Measurements from ENCODE around the gene OSBPL6. TPM values are rescaled to one million over a fixed set of nuclear protein-coding genes. Genes with fewer than 3 reads are reported as not detected.

OSBPL6 gene
- total RNA-seq, 6 experiments from 2014 or later: 2.4 to 4.1 (median 3.1) TPM

DNA sequence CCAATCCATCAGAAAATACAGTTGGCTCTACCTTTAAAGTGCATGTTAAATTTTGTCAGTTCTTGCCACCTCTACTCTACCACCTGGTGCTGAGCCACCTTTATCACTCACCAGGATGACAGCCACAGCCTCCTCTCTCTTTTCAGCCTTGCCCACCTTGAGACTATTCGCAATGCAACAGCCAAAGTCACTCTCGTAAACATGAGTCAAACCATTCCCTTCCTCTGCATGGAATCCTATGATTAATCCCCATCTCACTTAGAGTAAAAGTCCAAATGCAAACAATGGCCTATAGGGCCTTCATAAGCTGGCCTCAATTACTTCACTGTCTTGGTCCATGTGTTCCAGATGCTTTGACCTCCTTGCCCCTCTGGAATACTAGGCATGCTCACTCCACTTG is 5.8 kb upstream of the OSBPL6 start:
- no peak for ATAC-seq
- Histone ChIP-seq H3K4me3 (no peak overlapping the region), H3K9me3 (no peaks in the 10 kb centered on the region), H3K27ac (no peak overlapping the region), H3K27me3 (no peaks in the 10 kb centered on the region), H3K36me3 (no peaks in the 10 kb centered on the region), H3K4me1 (peaks cover 0 to 6% (median 3%) of the 10 kb centered on the region in 4 donors)
- DNase-seq: no peak
- intact Hi-C loops (cut with DNase I): no loop called here
- WGBS (ENCODE audit: insufficient coverage, low coverage, low lambda C conversion rate, missing lambda C conversion rate): 100% methylated on average over 2 of the region's 2 CpGs
- TF ChIP-seq, protein P1, sequence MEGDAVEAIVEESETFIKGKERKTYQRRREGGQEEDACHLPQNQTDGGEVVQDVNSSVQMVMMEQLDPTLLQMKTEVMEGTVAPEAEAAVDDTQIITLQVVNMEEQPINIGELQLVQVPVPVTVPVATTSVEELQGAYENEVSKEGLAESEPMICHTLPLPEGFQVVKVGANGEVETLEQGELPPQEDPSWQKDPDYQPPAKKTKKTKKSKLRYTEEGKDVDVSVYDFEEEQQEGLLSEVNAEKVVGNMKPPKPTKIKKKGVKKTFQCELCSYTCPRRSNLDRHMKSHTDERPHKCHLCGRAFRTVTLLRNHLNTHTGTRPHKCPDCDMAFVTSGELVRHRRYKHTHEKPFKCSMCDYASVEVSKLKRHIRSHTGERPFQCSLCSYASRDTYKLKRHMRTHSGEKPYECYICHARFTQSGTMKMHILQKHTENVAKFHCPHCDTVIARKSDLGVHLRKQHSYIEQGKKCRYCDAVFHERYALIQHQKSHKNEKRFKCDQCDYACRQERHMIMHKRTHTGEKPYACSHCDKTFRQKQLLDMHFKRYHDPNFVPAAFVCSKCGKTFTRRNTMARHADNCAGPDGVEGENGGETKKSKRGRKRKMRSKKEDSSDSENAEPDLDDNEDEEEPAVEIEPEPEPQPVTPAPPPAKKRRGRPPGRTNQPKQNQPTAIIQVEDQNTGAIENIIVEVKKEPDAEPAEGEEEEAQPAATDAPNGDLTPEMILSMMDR (IDR thresholded peaks at IDR 0.05): no peak
- no peak for TF ChIP-seq POLR2A (IDR thresholded peaks at IDR 0.05)

DNA sequence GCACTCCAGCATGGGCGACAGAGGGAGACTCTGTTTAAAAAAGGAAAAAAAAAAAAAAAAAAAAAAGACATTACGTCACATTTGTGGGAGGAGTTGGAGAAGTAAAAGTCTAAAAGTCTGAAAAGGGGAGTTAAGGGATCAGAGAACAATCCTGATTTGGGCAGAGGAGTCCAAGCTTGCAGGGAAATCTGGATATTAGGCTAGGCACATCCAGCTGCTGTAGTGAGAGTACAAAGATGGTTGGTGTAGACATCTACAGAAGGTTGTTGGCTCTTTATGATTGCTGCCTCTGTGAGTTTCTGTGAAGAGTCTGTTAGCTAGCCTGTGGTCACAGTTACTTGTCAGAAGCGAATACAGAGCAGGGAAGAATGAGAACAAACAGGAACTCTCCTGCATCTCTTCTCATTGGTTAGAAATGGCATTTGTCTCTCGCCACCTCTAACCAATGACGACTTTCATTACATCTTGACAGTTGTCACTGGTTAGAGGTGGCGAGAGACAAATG is 3.3 kb upstream of the OSBPL6 start:
- intact Hi-C loops (cut with DNase I): no loop called here
- Histone ChIP-seq H3K4me1 (peaks cover 0 to 12% (median 4%) of the 10 kb centered on the region in 4 donors), H3K4me3 (no peak overlapping the region), H3K27ac (no peak overlapping the region), H3K9me3 (no peaks in the 10 kb centered on the region), H3K27me3 (no peaks in the 10 kb centered on the region), H3K36me3 (no peaks in the 10 kb centered on the region)
- 38% methylated on average over 5 of the region's 6 CpGs for WGBS (ENCODE audit: insufficient coverage, low coverage, low lambda C conversion rate, missing lambda C conversion rate)
- DNase-seq: no peak
- TF ChIP-seq, protein P1 (IDR thresholded peaks at IDR 0.05): no peak
- TF ChIP-seq POLR2A (IDR thresholded peaks at IDR 0.05): no peak
- ATAC-seq: no peak

DNA sequence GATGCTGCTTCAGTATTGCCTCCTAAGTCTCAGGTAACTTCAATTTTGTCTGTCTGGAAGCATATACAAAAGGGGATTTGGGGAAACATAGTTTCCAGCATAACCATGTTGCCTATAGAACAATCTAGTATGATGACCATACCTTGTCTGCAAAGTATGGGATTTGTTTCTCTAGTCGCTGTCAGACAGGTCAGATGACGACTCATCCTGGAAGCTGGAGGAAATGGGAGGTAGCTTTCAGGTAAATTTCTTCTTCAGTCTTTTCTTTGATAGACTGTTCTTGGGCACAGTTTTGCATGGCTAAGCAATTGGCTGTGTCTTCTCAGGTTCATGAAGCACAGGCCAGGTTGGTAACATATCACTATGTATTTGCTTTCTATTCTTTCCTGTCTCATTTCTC is 2.8 kb upstream of the OSBPL6 start:
- no peak overlapping the region for H3K4me3 ChIP-seq
- ATAC-seq (no peak), DNase-seq (no peak)
- WGBS (ENCODE audit: insufficient coverage, low coverage, low lambda C conversion rate, missing lambda C conversion rate): 88% methylated on average over 2 of the region's 2 CpGs
- intact Hi-C loops (cut with DNase I): no loop called here
- TF ChIP-seq, protein P1 (IDR thresholded peaks at IDR 0.05): no peak
- TF ChIP-seq POLR2A (IDR thresholded peaks at IDR 0.05): no peak
- H3K36me3 ChIP-seq: no peaks in the 10 kb centered on the region
- no peaks in the 10 kb centered on the region for H3K9me3 ChIP-seq
- H3K27ac ChIP-seq: no peak overlapping the region
- H3K27me3 ChIP-seq: no peaks in the 10 kb centered on the region
- peaks cover 0 to 12% (median 4%) of the 10 kb centered on the region in 4 donors for H3K4me1 ChIP-seq

DNA sequence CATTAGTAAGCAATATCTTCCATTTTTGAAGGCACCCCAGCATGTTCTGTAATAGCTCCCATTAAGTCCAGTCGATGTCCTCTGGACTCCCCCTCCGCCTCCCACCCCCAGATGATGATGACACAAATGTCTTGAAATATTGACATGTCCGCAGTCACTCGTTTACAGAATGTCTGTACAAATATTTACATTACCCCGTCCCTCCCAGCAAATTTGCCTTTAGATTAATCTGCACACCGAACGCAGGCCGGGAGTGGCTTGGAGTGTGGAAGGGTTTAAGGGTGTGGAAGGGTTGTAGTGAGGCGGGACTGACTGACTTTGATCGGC is 853 bp upstream of the OSBPL6 start:
- H3K9me3 ChIP-seq: no peaks in the 10 kb centered on the region
- H3K4me3 ChIP-seq: peak overlapping the region; percentile 63 to 85 (median 82)
- no peaks in the 10 kb centered on the region for H3K27me3 ChIP-seq
- H3K27ac ChIP-seq: peak overlapping the region; percentile 84 to 97 (median 87)
- TF ChIP-seq, protein P1 (IDR thresholded peaks at IDR 0.05): no peak
- no peak for TF ChIP-seq POLR2A (IDR thresholded peaks at IDR 0.05)
- WGBS (ENCODE audit: insufficient coverage, low coverage, low lambda C conversion rate, missing lambda C conversion rate): 8% methylated on average over 9 of the region's 10 CpGs
- intact Hi-C loops (cut with DNase I): no loop called here
- no peaks in the 10 kb centered on the region for H3K36me3 ChIP-seq
- peaks cover 0 to 12% (median 4%) of the 10 kb centered on the region in 4 donors for H3K4me1 ChIP-seq
- DNase-seq (peak; percentile 41 to 77 (median 62)), ATAC-seq (peak; percentile 45 to 62 (median 56))

All from right lobe of liver (tissue), 6 donors.